SIG-M5 (cell line): ENCODE measurements around the gene ADK.
"Not testable (repeated sequence)": the region's sequence is repeated elsewhere in the genome, so short reads cannot be mapped to it uniquely, and the experiment has no call there.

Experiments
- DNase-seq: peaks from one replicate; lab custom pipeline; 2025; lab: John Stamatoyannopoulos, UW

ADK gene

GRCh38 chr10:74146980-74147379, 4.0 kb upstream of the ADK start:
- not testable (repeated sequence) for DNase-seq

- DNase-seq = peak; percentile 56
Measured at GRCh38 chr10:74150204-74150989, 624 bp upstream of the ADK start, which contains the start of gene AP3M1. AP3M1 (minus strand) TSS chr10:74150828; CDS start chr10:74138379, 12,449 bp downstream.

- no peak for DNase-seq
Measured at GRCh38 chr10:74151879-74152722, 1.1 kb downstream of the ADK start.

GRCh38 chr10:74153123-74153522, 2.1 kb downstream of the ADK start:
- DNase-seq = no peak

GRCh38 chr10:74153676-74154075, 2.7 kb downstream of the ADK start:
- no peak for DNase-seq

- DNase-seq = no peak
Measured at GRCh38 chr10:74156919-74157289, 5.9 kb downstream of the ADK start.

GRCh38 chr10:74160013-74160412, 9.0 kb downstream of the ADK start:
- DNase-seq = no peak

- DNase-seq = no peak
Measured at GRCh38 chr10:74163319-74164068, 12.5 kb downstream of the ADK start.

GRCh38 chr10:74164716-74165529, 13.9 kb downstream of the ADK start:
- DNase-seq = no peak

- DNase-seq = no peak
Measured at GRCh38 chr10:74165530-74165901, 14.5 kb downstream of the ADK start.

GRCh38 chr10:74167443-74167842, 16.4 kb downstream of the ADK start:
- no peak for DNase-seq

GRCh38 chr10:74171625-74172024, 20.6 kb downstream of the ADK start:
- no peak for DNase-seq

- no peak for DNase-seq
Measured at GRCh38 chr10:74174521-74174920, 23.5 kb downstream of the ADK start.

- DNase-seq = no peak
Measured at GRCh38 chr10:74175510-74176379, 24.7 kb downstream of the ADK start.

GRCh38 chr10:74176380-74177139, 25.5 kb downstream of the ADK start:
- peak; percentile 76 for DNase-seq

GRCh38 chr10:74177140-74177677, 26.2 kb downstream of the ADK start:
- no peak for DNase-seq

GRCh38 chr10:74178042-74178791, 27.2 kb downstream of the ADK start:
- no peak for DNase-seq

GRCh38 chr10:74179111-74179710, 28.2 kb downstream of the ADK start:
- DNase-seq = no peak
